Tibial artery (tissue), 4 donors: ENCODE measurements around the gene CLEC10A.
A peak's percentile ranks its signal among the peaks of the same experiment; 100 is the strongest.
"Not testable (repeated sequence)": the region's sequence is repeated elsewhere in the genome, so short reads cannot be mapped to it uniquely, and the experiment has no call there.

Experiments
- DNase-seq, 2 donors: peaks; one replicate each; pipeline ENCODE4 v3.0.0-alpha.2; 2019
- H3K27ac ChIP-seq, 2 donors: fragments of 200-600 bp; sonication (generic) in 1 of 2; 1 replicate in 1 of 2; 2 replicates in 1 of 2; pipeline ENCODE4 v1.5.1; 2018 to 2019; ENCODE audit warnings: mild to moderate bottlenecking in 1 of 2
- H3K27me3 ChIP-seq, 2 donors: fragments of 200-600 bp; sonication (generic) in 1 of 2; one replicate each; pipeline versions ENCODE4 v1.5.1 to v1.6.0; 2016 to 2019
- H3K36me3 ChIP-seq, 3 donors: fragments of 200-600 bp; sonication (generic) in 2 of 3; one replicate each; pipeline ENCODE4 v1.5.1; 2016 to 2019; ENCODE audit warnings: mild to moderate bottlenecking in 2 of 3
- H3K4me1 ChIP-seq, 4 donors: fragments of 200-600 bp; sonication (generic) in 2 of 4; 1 replicate in 3 of 4; 2 replicates in 1 of 4; pipeline ENCODE4 v1.5.1; 2016 to 2019
- H3K4me3 ChIP-seq, 2 donors: fragments of 200-600 bp; sonication (generic) in 1 of 2; 1 replicate in 1 of 2; 2 replicates in 1 of 2; pipeline ENCODE4 v1.5.1; 2018 to 2019; ENCODE audit warnings: mild to moderate bottlenecking in 2 of 2
- H3K9me3 ChIP-seq, 3 donors: fragments of 200-600 bp; sonication (generic) in 1 of 3; one replicate each; pipeline ENCODE4 v1.5.1; 2016 to 2019
- intact Hi-C: fragments of 100-400 bp; cut with DNase I; formaldehyde crosslinking; loops from one replicate; pipeline ENCODE4 v1.15.0; 2023; ENCODE audit warnings: low total_unique reads
- TF ChIP-seq, protein P1 (sequence below), 2 experiments: fragments of 200-600 bp in 1 of 2; fragments of 450-650 bp in 1 of 2; IDR thresholded peaks; one replicate each; pipeline ENCODE4 v1.5.1; 2017 to 2019; ENCODE audit warnings: antibody characterized with exemption in 2 of 2, mild to moderate bottlenecking in 1 of 2, moderate library complexity in 1 of 2

Gene CLEC10A

DNA sequence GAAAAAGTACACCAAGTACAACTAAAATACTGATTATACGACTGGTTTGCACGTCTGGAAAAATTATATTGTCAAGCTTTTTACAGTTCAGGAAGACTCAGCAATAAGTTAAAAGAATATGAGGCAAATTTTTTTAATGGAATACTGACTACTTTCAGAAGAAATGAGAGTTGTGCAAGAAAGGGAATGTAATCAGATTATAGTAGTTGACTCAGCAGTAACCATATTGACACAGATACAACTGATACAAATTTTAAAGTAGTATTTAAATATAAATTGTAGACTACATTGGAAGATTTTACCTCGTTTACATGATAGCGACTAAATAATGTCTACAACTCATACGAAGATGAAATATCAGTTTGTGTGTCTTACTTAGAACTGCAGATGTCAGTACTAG lies 17.9 kb upstream of the CLEC10A start:
- DNase-seq: no peak
- no peaks in the 10 kb centered on the region for H3K4me1 ChIP-seq
- intact Hi-C loops: no loop called here
- no peak overlapping the region for H3K4me3 ChIP-seq
- no peaks in the 10 kb centered on the region for H3K9me3 ChIP-seq
- TF ChIP-seq, protein P1, sequence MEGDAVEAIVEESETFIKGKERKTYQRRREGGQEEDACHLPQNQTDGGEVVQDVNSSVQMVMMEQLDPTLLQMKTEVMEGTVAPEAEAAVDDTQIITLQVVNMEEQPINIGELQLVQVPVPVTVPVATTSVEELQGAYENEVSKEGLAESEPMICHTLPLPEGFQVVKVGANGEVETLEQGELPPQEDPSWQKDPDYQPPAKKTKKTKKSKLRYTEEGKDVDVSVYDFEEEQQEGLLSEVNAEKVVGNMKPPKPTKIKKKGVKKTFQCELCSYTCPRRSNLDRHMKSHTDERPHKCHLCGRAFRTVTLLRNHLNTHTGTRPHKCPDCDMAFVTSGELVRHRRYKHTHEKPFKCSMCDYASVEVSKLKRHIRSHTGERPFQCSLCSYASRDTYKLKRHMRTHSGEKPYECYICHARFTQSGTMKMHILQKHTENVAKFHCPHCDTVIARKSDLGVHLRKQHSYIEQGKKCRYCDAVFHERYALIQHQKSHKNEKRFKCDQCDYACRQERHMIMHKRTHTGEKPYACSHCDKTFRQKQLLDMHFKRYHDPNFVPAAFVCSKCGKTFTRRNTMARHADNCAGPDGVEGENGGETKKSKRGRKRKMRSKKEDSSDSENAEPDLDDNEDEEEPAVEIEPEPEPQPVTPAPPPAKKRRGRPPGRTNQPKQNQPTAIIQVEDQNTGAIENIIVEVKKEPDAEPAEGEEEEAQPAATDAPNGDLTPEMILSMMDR (IDR thresholded peaks at IDR 0.05): no peak
- peaks cover 0 to 20% of the 10 kb centered on the region in 2 donors for H3K27me3 ChIP-seq
- H3K36me3 ChIP-seq: no peaks in the 10 kb centered on the region
- H3K27ac ChIP-seq: no peak overlapping the region

DNA sequence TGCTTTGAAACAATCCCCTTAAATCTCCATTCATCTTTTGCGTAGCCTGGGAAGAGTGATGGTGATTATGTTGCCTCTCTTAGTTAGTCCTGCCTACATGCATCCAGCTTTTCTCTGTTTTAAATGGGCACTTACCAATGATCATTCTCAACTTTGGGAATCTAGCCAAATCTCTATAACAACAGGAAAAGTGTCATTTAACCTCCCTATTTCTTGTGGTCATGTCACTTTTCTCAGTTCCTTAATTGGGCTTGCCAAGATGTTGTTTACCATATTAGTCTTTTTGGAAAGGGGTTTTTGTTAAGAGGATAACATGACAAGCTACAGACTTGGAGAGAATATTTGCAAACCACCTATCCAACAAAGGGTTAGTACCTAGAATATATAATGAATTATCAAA lies 15.6 kb upstream of the CLEC10A start:
- H3K9me3 ChIP-seq: no peaks in the 10 kb centered on the region
- no peaks in the 10 kb centered on the region for H3K36me3 ChIP-seq
- no peak for DNase-seq
- no peak overlapping the region for H3K27ac ChIP-seq
- H3K4me1 ChIP-seq: no peaks in the 10 kb centered on the region
- H3K4me3 ChIP-seq: no peak overlapping the region
- H3K27me3 ChIP-seq: peaks cover 0 to 8% of the 10 kb centered on the region in 2 donors
- TF ChIP-seq, protein P1 (IDR thresholded peaks at IDR 0.05): no peak
- intact Hi-C loops: no loop called here

DNA sequence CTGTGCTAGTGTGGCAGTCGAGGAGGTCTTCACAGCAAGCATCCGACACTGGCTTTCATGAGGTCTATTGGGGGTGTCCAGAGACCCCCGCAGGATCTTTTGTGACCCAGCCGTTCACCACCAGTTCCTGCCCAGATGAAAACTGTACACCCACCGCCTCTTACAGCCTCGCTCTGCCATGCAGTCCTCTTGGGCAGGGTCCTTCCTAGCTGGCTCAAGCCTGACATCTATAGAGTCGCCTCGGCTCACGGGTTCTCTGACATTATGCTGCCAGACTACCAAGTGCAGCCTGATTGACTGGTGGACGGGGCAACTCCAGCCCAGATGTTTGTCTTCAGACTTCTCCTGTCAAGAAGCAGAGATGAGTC lies 14.6 kb upstream of the CLEC10A start:
- Histone ChIP-seq H3K27ac (no peak overlapping the region), H3K36me3 (no peaks in the 10 kb centered on the region), H3K4me1 (no peaks in the 10 kb centered on the region), H3K4me3 (no peak overlapping the region), H3K27me3 (peaks cover 0 to 10% of the 10 kb centered on the region in 2 donors), H3K9me3 (peaks cover 0 to 6% (median 0%) of the 10 kb centered on the region in 3 donors)
- peak in 1 of 2 donors; percentile 59 for DNase-seq
- TF ChIP-seq, protein P1 (IDR thresholded peaks at IDR 0.05): no peak
- intact Hi-C loops: no loop called here

DNA sequence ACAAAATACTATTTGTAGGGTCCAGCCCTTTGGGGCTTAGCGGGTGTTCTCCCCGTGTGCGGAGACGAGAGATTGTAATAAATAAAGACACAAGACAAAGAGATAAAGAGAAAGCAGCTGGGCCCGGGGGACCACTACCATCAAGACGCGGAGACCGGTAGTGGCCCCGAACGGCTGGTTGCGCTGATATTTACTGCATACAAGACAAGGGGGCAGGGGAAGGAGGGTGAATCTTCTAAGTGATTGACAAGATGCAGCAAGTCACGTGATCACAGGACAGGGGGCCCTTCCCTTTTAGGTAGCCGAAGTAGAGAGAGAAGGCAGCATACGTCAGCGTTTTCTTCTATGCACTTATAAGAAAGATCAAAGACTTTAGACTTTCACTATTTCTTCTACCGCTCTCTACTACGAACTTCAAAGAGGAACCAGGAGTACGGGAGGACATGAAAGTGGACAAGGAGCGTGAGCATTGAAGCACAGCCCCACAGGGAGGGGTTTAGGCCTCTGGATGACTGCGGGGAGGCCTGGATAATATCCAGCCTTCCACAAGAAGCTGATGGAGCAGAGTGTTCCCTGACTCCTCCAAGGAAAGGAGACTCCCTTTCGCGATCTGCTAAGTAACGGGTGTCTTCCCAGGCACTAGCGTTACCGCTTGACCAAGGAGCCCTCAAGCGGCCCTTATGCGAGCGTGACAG lies 11.4 kb upstream of the CLEC10A start:
- H3K4me3 ChIP-seq, H3K27ac ChIP-seq, H3K9me3 ChIP-seq, H3K4me1 ChIP-seq, H3K36me3 ChIP-seq, intact Hi-C loops: not testable (repeated sequence)
- DNase-seq: peak in 1 of 2 donors; percentile 32
- peaks cover 0 to 22% of the 10 kb centered on the region in 2 donors for H3K27me3 ChIP-seq

DNA sequence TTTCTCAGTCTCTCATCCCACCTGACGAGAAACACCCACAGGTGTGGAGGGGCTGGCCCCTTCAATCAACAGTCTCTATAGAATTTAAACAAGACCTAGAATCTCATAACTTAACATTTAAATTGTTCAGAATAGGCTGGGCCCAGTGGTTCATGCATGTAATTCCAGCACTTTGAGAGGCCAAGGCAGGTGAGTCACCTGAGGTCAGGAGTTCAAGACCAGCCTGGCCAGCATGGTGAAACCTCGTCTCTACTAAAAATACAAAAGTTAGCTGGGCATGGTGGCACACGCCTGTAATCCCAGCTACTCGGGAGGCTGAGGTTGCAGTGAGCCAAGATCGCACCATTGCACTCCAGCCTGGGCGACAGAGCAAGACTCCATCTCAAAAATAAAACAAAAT lies 9.5 kb upstream of the CLEC10A start:
- peak in 1 of 2 donors; percentile 16 for DNase-seq
- H3K4me3 ChIP-seq, H3K36me3 ChIP-seq, H3K9me3 ChIP-seq, H3K4me1 ChIP-seq, H3K27ac ChIP-seq, intact Hi-C loops: not testable (repeated sequence)
- peaks cover 0 to 25% of the 10 kb centered on the region in 2 donors for H3K27me3 ChIP-seq

DNA sequence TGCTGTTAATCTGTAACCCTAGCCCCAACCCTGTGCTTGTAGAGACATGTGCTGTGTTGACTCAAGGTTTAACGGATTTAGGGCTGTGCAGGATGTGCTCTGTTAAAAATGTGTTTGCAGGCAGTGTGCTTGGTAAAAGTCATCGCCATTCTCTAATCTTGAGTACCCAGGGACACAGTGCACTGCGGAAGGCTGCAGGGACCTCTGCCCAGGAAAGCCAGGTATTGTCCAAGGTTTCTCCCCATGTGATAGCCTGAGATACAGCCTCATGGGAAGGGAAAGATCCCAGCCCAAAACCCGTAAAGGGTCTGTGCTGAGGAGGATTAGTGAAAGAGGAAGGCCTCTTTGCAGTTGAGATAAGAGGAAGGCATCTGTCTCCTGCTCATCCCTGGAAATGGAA lies 8.4 kb upstream of the CLEC10A start:
- H3K36me3 ChIP-seq, DNase-seq, H3K4me3 ChIP-seq, intact Hi-C loops, H3K27ac ChIP-seq, H3K9me3 ChIP-seq, H3K4me1 ChIP-seq: not testable (repeated sequence)
- peaks cover 0 to 25% of the 10 kb centered on the region in 2 donors for H3K27me3 ChIP-seq

DNA sequence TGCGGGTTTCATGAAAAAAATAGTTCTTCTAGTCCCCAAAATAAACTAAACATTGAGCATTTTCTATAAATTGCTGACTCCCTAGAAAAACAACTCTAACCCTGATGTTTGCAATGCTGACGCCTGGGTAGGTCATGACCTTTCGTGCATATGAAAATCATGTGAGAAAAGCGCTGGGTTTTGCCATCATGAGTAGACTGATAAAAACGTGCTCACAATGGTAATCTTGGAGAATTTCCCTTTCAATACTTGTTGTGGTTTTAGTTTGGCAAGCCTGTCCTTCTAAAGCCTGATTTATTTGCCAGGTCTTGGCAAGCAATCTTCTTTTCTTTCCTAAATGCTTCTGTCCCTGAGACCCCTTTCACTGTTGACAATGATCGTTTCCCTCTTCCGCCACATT lies 4.0 kb upstream of the CLEC10A start:
- H3K4me3 ChIP-seq: no peak overlapping the region
- peaks cover 0 to 9% of the 10 kb centered on the region in 2 donors for H3K27me3 ChIP-seq
- intact Hi-C loops: no loop called here
- peak in 1 of 2 donors; percentile 13 for DNase-seq
- TF ChIP-seq, protein P1 (IDR thresholded peaks at IDR 0.05): no peak
- peaks cover 0 to 4% (median 0%) of the 10 kb centered on the region in 4 donors for H3K4me1 ChIP-seq
- H3K9me3 ChIP-seq: no peaks in the 10 kb centered on the region
- H3K27ac ChIP-seq: no peak overlapping the region
- H3K36me3 ChIP-seq: no peaks in the 10 kb centered on the region
